Measurements from ENCODE around the gene OR6B1. TPM values are rescaled to one million over a fixed set of nuclear protein-coding genes. Genes with fewer than 3 reads are reported as not detected.

Gene OR6B1
- total and polyA plus RNA-seq, 2 experiments from 2014 or later, result not detected

- no peaks in the 10 kb centered on the region; the same call in 1 of the 2 replicates for H3K36me3 ChIP-seq (ENCODE audit: insufficient read depth)
- no peaks in the 10 kb centered on the region for H3K9me2 ChIP-seq (ENCODE audit: insufficient read depth)
- DNase-seq (ENCODE audit: low spot score), result no peak
- ATAC-seq, result no peak
- Mint-ChIP-seq H3K9me3 (peaks cover 17% of the 10 kb centered on the region), H3K27me3 (ENCODE audit: insufficient read depth, low read depth, poor library complexity) (no peaks in the 10 kb centered on the region), H3K36me3 (ENCODE audit: low read depth) (peaks cover 8% of the 10 kb centered on the region), H3K27ac (no peak overlapping the region), H3K4me1 (no peaks in the 10 kb centered on the region), H3K4me3 (no peak overlapping the region)
- H2AFZ ChIP-seq, result no peak overlapping the region
- no peaks in the 10 kb centered on the region for H3K4me1 ChIP-seq (ENCODE audit: insufficient read depth)
- no peak overlapping the region for H3K4me2 ChIP-seq
- H3K27me3 ChIP-seq (ENCODE audit: insufficient read depth), result no peaks in the 10 kb centered on the region
- H3K27ac ChIP-seq (ENCODE audit: low read depth), result no peak overlapping the region
- H4K20me1 ChIP-seq (replicated peaks; ENCODE audit: insufficient read depth), result no peaks in the 10 kb centered on the region
- H3F3A ChIP-seq (replicated peaks; ENCODE audit: low read depth), result no peaks in the 10 kb centered on the region
- H3K79me2 ChIP-seq (replicated peaks; ENCODE audit: insufficient read depth), result no peaks in the 10 kb centered on the region
- TF ChIP-seq EZH2 (IDR thresholded peaks at IDR 0.05; ENCODE audit: low read depth, unreplicated experiment) (no peak), POLR2AphosphoS5 (IDR thresholded peaks at IDR 0.05; ENCODE audit: low read depth) (no peak), STAT1 (IDR thresholded peaks at IDR 0.05; ENCODE audit: unreplicated experiment) (no peak), EZH2phosphoT487 (IDR thresholded peaks at IDR 0.05; ENCODE audit: unreplicated experiment) (no peak), ZNF462 (CRISPR knock-in tag; IDR thresholded peaks at IDR 0.05) (no peak), ZNF114 (CRISPR knock-in tag; IDR thresholded peaks at IDR 0.05) (no peak), ZNF331 (CRISPR knock-in tag; IDR thresholded peaks at IDR 0.05; ENCODE audit: low read depth) (no peak), CTCF (conservative IDR thresholded peaks at IDR 0.05; ENCODE audit: low read depth in 2 of 2) (no peak), CREB1 (CRISPR knock-in tag; IDR thresholded peaks at IDR 0.05; ENCODE audit: low read depth) (no peak), JUNB (IDR thresholded peaks at IDR 0.05; ENCODE audit: unreplicated experiment) (no peak), NANOG (IDR thresholded peaks at IDR 0.05; ENCODE audit: borderline replicate concordance) (no peak), REST (IDR thresholded peaks at IDR 0.05; ENCODE audit: unreplicated experiment) (no peak)
- TF ChIP-seq, protein P1, sequence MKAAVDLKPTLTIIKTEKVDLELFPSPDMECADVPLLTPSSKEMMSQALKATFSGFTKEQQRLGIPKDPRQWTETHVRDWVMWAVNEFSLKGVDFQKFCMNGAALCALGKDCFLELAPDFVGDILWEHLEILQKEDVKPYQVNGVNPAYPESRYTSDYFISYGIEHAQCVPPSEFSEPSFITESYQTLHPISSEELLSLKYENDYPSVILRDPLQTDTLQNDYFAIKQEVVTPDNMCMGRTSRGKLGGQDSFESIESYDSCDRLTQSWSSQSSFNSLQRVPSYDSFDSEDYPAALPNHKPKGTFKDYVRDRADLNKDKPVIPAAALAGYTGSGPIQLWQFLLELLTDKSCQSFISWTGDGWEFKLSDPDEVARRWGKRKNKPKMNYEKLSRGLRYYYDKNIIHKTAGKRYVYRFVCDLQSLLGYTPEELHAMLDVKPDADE (IDR thresholded peaks at IDR 0.05), result no peak
- no peak overlapping the region for H3K4me3 ChIP-seq
These were observed 6.2 kb upstream of the OR6B1 start for GRCh38 chr7:143993924-143994323.
